ENCODE results near the gene SNCB.

DNA sequence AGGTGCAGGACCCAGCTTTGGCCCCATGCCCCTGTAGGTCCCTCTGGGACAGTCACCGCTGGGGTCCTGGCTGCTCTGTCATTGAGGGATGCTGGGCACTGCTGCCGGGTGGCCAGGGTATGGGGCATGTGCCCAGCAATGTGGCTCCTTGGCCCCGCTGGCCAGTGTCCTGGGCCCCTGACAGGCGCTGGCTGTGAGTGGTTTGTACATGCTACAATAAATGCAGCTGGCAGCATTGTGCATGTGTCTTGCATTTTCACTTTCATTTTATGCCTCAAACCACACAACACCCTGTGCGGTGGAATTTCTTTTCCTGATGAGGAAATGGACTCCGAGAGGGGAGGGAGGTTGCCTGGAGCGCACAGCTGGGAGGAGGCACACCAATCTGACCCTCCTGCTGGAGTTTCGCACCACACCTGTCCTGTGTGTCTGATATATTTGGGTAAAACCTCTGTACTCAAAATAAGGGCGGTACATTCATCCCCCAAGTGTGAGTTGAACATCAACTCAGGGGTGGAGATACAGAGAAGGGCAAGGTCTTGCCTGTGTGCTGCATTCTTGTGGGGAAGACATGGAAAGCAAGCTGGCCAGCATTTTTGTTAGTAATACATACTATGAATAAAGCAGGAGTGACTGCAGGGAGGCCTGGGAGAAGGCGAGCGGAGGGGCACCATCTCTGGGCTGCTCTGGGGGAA is 28.6 kb upstream of the SNCB start:
- TF ChIP-seq TAF1 (IDR thresholded peaks at IDR 0.05; ENCODE audit: borderline replicate concordance, low read depth, low read length) (no peak), POLR2A (IDR thresholded peaks at IDR 0.05; ENCODE audit: low read depth, low read length) (no peak)
